Measurements from ENCODE around the gene CARMIL1.

GRCh38 chr6:25448965-25449538 is 169.9 kb downstream of the CARMIL1 start:
- no peak for TF ChIP-seq FOXM1 (IDR thresholded peaks at IDR 0.05; ENCODE audit: low read depth, low read length)
- TF ChIP-seq GABPA (IDR thresholded peaks at IDR 0.05; ENCODE audit: low read depth) = no peak
- TF ChIP-seq ATF7 (IDR thresholded peaks at IDR 0.05; ENCODE audit: low read depth) = no peak
- TF ChIP-seq NFYA (IDR thresholded peaks at IDR 0.05; ENCODE audit: borderline replicate concordance, low read depth, low read length) = no peak
- no peak for TF ChIP-seq SREBF2 (IDR thresholded peaks at IDR 0.05; ENCODE audit: low read length)
- TF ChIP-seq CTCF (IDR thresholded peaks at IDR 0.05 in 2 of 3, conservative IDR thresholded peaks at IDR 0.05 in 1 of 3; ENCODE audit: control insufficient read depth in 2 of 3, extremely low read depth in 1 of 3, insufficient read depth in 1 of 3, low read depth in 3 of 3, low read length in 3 of 3) = no peak
- no peak for TF ChIP-seq SIN3A (IDR thresholded peaks at IDR 0.05; ENCODE audit: low read depth, low read length)
- no peak for TF ChIP-seq EP300 (IDR thresholded peaks at IDR 0.05; ENCODE audit: borderline replicate concordance in 1 of 2, control insufficient read depth in 1 of 2, low read depth in 2 of 2, low read length in 2 of 2)
- no peak for TF ChIP-seq POLR2A (IDR thresholded peaks at IDR 0.05; ENCODE audit: low read depth, low read length)
- no peak for TF ChIP-seq E2F4 (IDR thresholded peaks at IDR 0.05; ENCODE audit: low read depth, low read length)
- TF ChIP-seq NR2C2 (IDR thresholded peaks at IDR 0.05; ENCODE audit: borderline replicate concordance, control insufficient read depth, insufficient read length, low read depth) = no peak
- no peak for TF ChIP-seq MEF2A (IDR thresholded peaks at IDR 0.05; ENCODE audit: insufficient read depth, low read depth, low read length)
